H9 (cell line): ENCODE results near the gene RGS9. TPM values are rescaled to one million over a fixed set of nuclear protein-coding genes. Genes with fewer than 3 reads are reported as not detected.

Experiments used
- DNase-seq: peaks from one replicate; pipeline ENCODE4 v3.0.0-alpha.2; 2017
- H2AFZ ChIP-seq: one replicate; pipeline ENCODE4 v1.6.1; 2013; ENCODE audit warnings: mild to moderate bottlenecking, low read length, control low read depth, moderate library complexity
- H2AK5ac ChIP-seq: 2 replicates; pipeline ENCODE4 v1.6.1; 2013; ENCODE audit warnings: low read length, control low read depth, mixed read lengths; ENCODE audit not compliant: insufficient read length
- H2BK120ac ChIP-seq: one replicate; pipeline ENCODE4 v1.6.1; 2013; ENCODE audit warnings: low read depth, mild to moderate bottlenecking, low read length, control low read depth, inconsistent platforms; ENCODE audit not compliant: poor library complexity, severe bottlenecking
- H2BK12ac ChIP-seq: 2 replicates; pipeline ENCODE4 v1.6.1; 2013; ENCODE audit warnings: low read length, control low read depth, mixed read lengths, low read depth; ENCODE audit not compliant: insufficient read length
- H2BK15ac ChIP-seq: 2 replicates; pipeline ENCODE4 v1.6.1; 2013; ENCODE audit warnings: low read depth, low read length, control low read depth
- H2BK20ac ChIP-seq: one replicate; pipeline ENCODE4 v1.6.1; 2013; ENCODE audit warnings: low read depth, mild to moderate bottlenecking, low read length, control low read depth, inconsistent platforms; ENCODE audit not compliant: poor library complexity, severe bottlenecking
- H2BK5ac ChIP-seq: 2 replicates; pipeline ENCODE4 v1.6.1; 2013; ENCODE audit warnings: low read length, control low read depth, mixed read lengths; ENCODE audit not compliant: insufficient read length
- H3K14ac ChIP-seq: 2 replicates; pipeline ENCODE4 v1.6.1; 2013; ENCODE audit warnings: low read length, control low read depth; ENCODE audit not compliant: insufficient read depth
- H3K18ac ChIP-seq: 2 replicates; pipeline ENCODE4 v1.6.1; 2013; ENCODE audit warnings: low read depth, mild to moderate bottlenecking, mixed read lengths, low read length, control low read depth; ENCODE audit not compliant: insufficient read length
- H3K23ac ChIP-seq: 2 replicates; pipeline ENCODE4 v1.6.1; 2013; ENCODE audit warnings: low read length, control low read depth, mixed read lengths, low read depth; ENCODE audit not compliant: insufficient read length
- H3K23me2 ChIP-seq: 2 replicates; pipeline ENCODE4 v1.6.1; 2013; ENCODE audit warnings: low read depth, mild to moderate bottlenecking, mixed read lengths, low read length, control low read depth; ENCODE audit not compliant: insufficient read length, poor library complexity, severe bottlenecking
- H3K27ac ChIP-seq: 2 replicates; pipeline ENCODE4 v1.5.1; 2013; ENCODE audit warnings: low read length, control low read depth, mixed read lengths, low read depth; ENCODE audit not compliant: insufficient read length
- H3K27me3 ChIP-seq: 2 replicates; pipeline ENCODE4 v1.6.1; 2013; ENCODE audit warnings: low read length, control low read depth, inconsistent platforms; ENCODE audit not compliant: insufficient read depth
- H3K4ac ChIP-seq: 2 replicates; pipeline ENCODE4 v1.6.1; 2013; ENCODE audit warnings: low read depth, mild to moderate bottlenecking, control low read depth, inconsistent platforms, low read length, moderate library complexity
- H3K4me1 ChIP-seq: 2 replicates; pipeline ENCODE4 v1.6.1; 2013; ENCODE audit warnings: low read length, control low read depth, inconsistent platforms; ENCODE audit not compliant: insufficient read depth
- H3K4me2 ChIP-seq: 2 replicates; pipeline ENCODE4 v1.6.1; 2013; ENCODE audit warnings: low read length, control low read depth, mixed read lengths; ENCODE audit not compliant: insufficient read length, insufficient read depth
- H3K56ac ChIP-seq: 2 replicates; pipeline ENCODE4 v1.6.1; 2013; ENCODE audit warnings: low read depth, mild to moderate bottlenecking, mixed read lengths, low read length, control low read depth; ENCODE audit not compliant: insufficient read length
- H3K79me1 ChIP-seq: 2 replicates; pipeline ENCODE4 v1.6.1; 2013; ENCODE audit warnings: low read depth, mild to moderate bottlenecking, moderate library complexity, low read length, control low read depth, inconsistent platforms; ENCODE audit not compliant: insufficient read depth, poor library complexity, severe bottlenecking
- H3K79me2 ChIP-seq: 2 replicates; pipeline ENCODE4 v1.6.1; 2013; ENCODE audit warnings: low read length, control low read depth, inconsistent platforms; ENCODE audit not compliant: insufficient read depth
- H3K9ac ChIP-seq: 2 replicates; pipeline ENCODE4 v1.6.1; 2013; ENCODE audit warnings: low read length, control low read depth, mixed read lengths; ENCODE audit not compliant: insufficient read length; ENCODE audit errors: extremely low read depth
- H3K9me3 ChIP-seq: one replicate; pipeline ENCODE4 v1.6.1; 2013; ENCODE audit warnings: low read depth, low read length, inconsistent platforms; ENCODE audit not compliant: control insufficient read depth
- H3T11ph ChIP-seq: one replicate; pipeline ENCODE4 v1.6.1; 2013; ENCODE audit warnings: mild to moderate bottlenecking, low read length, control low read depth, inconsistent platforms
- H4K20me1 ChIP-seq: one replicate; pipeline ENCODE4 v1.6.1; 2013; ENCODE audit not compliant: control insufficient read depth, insufficient read length, insufficient read depth
- H4K5ac ChIP-seq: 2 replicates; pipeline ENCODE4 v1.6.1; 2013; ENCODE audit warnings: low read depth, mild to moderate bottlenecking, mixed read lengths, low read length, control low read depth; ENCODE audit not compliant: insufficient read length
- H4K8ac ChIP-seq: replicated peaks from 2 replicates; pipeline ENCODE4 v1.6.1; 2013; ENCODE audit warnings: low read length, control low read depth, mixed read lengths, low read depth; ENCODE audit not compliant: insufficient read length
- H4K91ac ChIP-seq: 2 replicates; pipeline ENCODE4 v1.6.1; 2013; ENCODE audit warnings: low read depth, mild to moderate bottlenecking, moderate library complexity, mixed read lengths, low read length, control low read depth; ENCODE audit not compliant: insufficient read length
- H3K27ac Mint-ChIP-seq, 3 experiments: 2 replicates in 2 of 3; 3 replicates in 1 of 3; pipeline ENCODE4 v1.8.0; 2020 to 2021; ENCODE audit warnings: mixed read lengths in 3 of 3, mild to moderate bottlenecking in 1 of 3, moderate library complexity in 1 of 3
- H3K27me3 Mint-ChIP-seq: 2 replicates; pipeline ENCODE4 v1.8.0; 2021; ENCODE audit warnings: low read depth, mild to moderate bottlenecking, moderate library complexity, mixed read lengths
- H3K36me3 Mint-ChIP-seq, 3 experiments: 2 replicates in 2 of 3; 3 replicates in 1 of 3; pipeline ENCODE4 v1.8.0; 2020 to 2021; ENCODE audit warnings: low read depth in 3 of 3, mixed read lengths in 3 of 3; ENCODE audit not compliant: insufficient read depth in 1 of 3
- H3K4me1 Mint-ChIP-seq, 2 experiments: 2 replicates each; pipeline ENCODE4 v1.8.0; 2020; ENCODE audit warnings: mixed read lengths in 2 of 2
- H3K4me3 Mint-ChIP-seq, 2 experiments: 2 replicates in 1 of 2; 3 replicates in 1 of 2; pipeline ENCODE4 v1.8.0; 2020 to 2021; ENCODE audit warnings: mild to moderate bottlenecking in 2 of 2, mixed read lengths in 2 of 2, moderate library complexity in 1 of 2
- H3K9me3 Mint-ChIP-seq, 2 experiments: 2 replicates in 1 of 2; 3 replicates in 1 of 2; pipeline ENCODE4 v1.8.0; 2020; ENCODE audit warnings: mild to moderate bottlenecking in 2 of 2, mixed read lengths in 2 of 2, moderate library complexity in 1 of 2
- WGBS: extraction: QIAGEN DNeasy Blood & Tissue Kit; methylation state at CpG from one replicate; pipeline ENCODE4 v1.1.7; 2013; ENCODE audit warnings: missing lambda C conversion rate, low lambda C conversion rate, mixed read lengths; ENCODE audit not compliant: insufficient read length; ENCODE audit errors: extremely low coverage; 5-methylcytosine and 5-hydroxymethylcytosine counted together
- total RNA-seq: library from RNA; stranded (reverse); gene quantifications from 2 replicates; pipeline ENCODE4 v1.2.1, GENCODE V29; 2021
- TF ChIP-seq, protein P1 (sequence below): fragments of 200-600 bp; sonication (generic); conservative IDR thresholded peaks from 3 replicates; pipeline ENCODE4 v1.8.0; 2021; ENCODE audit warnings: antibody characterized with exemption, mild to moderate bottlenecking

Gene RGS9
- total RNA-seq, 1 experiment from 2014 or later: 12.0 TPM

- Histone ChIP-seq H3K4me1 (no peaks in the 10 kb centered on the region; the same call in 1 of the 2 replicates), H3K18ac (peak overlapping the region; percentile 52), H3K23ac (no peak overlapping the region), H2BK5ac (no peak overlapping the region), H3K9ac (peak overlapping the region; percentile 36), H3K4me2 (peak overlapping the region; percentile 45), H3K56ac (no peak overlapping the region), H3K27me3 (no peaks in the 10 kb centered on the region), H3K9me3 (no peaks in the 10 kb centered on the region), H3T11ph (no peak overlapping the region), H3K14ac (peak overlapping the region; percentile 9; the same call in 1 of the 2 replicates), H2AK5ac (no peak overlapping the region), H3K4ac (no peak overlapping the region), H3K79me1 (no peaks in the 10 kb centered on the region), H3K23me2 (peaks cover 9% of the 10 kb centered on the region), H3K79me2 (no peaks in the 10 kb centered on the region), H4K8ac (no peak overlapping the region), H2BK20ac (no peak overlapping the region), H4K20me1 (no peaks in the 10 kb centered on the region), H2BK12ac (no peak overlapping the region), H2AFZ (no peak overlapping the region), H2BK120ac (no peak overlapping the region), H3K27ac (no peak overlapping the region), H2BK15ac (no peak overlapping the region), H4K5ac (peak overlapping the region; percentile 50), H4K91ac (no peak overlapping the region)
- no peak overlapping the region for H3K27ac Mint-ChIP-seq
- peak overlapping the region; percentile 68 to 79 for H3K4me3 Mint-ChIP-seq
- TF ChIP-seq, protein P1, sequence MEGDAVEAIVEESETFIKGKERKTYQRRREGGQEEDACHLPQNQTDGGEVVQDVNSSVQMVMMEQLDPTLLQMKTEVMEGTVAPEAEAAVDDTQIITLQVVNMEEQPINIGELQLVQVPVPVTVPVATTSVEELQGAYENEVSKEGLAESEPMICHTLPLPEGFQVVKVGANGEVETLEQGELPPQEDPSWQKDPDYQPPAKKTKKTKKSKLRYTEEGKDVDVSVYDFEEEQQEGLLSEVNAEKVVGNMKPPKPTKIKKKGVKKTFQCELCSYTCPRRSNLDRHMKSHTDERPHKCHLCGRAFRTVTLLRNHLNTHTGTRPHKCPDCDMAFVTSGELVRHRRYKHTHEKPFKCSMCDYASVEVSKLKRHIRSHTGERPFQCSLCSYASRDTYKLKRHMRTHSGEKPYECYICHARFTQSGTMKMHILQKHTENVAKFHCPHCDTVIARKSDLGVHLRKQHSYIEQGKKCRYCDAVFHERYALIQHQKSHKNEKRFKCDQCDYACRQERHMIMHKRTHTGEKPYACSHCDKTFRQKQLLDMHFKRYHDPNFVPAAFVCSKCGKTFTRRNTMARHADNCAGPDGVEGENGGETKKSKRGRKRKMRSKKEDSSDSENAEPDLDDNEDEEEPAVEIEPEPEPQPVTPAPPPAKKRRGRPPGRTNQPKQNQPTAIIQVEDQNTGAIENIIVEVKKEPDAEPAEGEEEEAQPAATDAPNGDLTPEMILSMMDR: peak; percentile 89
- H3K9me3 Mint-ChIP-seq: no peaks in the 10 kb centered on the region
- DNase-seq: peak; percentile 94
- H3K4me1 Mint-ChIP-seq: peaks cover 10 to 13% of the 10 kb centered on the region in 2 experiments
- peaks cover 0 to 5% (median 0%) of the 10 kb centered on the region in 3 experiments; a peak in 2 of 7 replicates for H3K36me3 Mint-ChIP-seq
- no peaks in the 10 kb centered on the region; the same call in 1 of the 2 replicates for H3K27me3 Mint-ChIP-seq
- no CpG with 5 or more reads among the region's 50 CpGs for WGBS
These were observed 36.6 kb upstream of the RGS9 start for GRCh38 chr17:65100316-65101140.
